Neural crest cell (in vitro differentiated cells): Measurements from ENCODE around the gene METTL27. TPM values are rescaled to one million over a fixed set of nuclear protein-coding genes. Genes with fewer than 3 reads are reported as not detected.
"Not testable (repeated sequence)": the region's sequence is repeated elsewhere in the genome, so short reads cannot be mapped to it uniquely, and the experiment has no call there.

ENCODE experiments used
- DNase-seq: peaks from one replicate; pipeline ENCODE4 v3.0.0; 2021; ENCODE audit warnings: low read depth, mixed read lengths, low spot score
- H3K27ac Mint-ChIP-seq: one replicate; pipeline ENCODE4 v1.8.0; 2021; ENCODE audit warnings: mild to moderate bottlenecking, mixed read lengths; ENCODE audit not compliant: unreplicated experiment
- H3K27me3 Mint-ChIP-seq: 2 replicates; pipeline ENCODE4 v1.8.0; 2021; ENCODE audit warnings: low read depth, mild to moderate bottlenecking, mixed read lengths
- H3K36me3 Mint-ChIP-seq: 2 replicates; pipeline ENCODE4 v1.8.0; 2021; ENCODE audit warnings: low read depth, mild to moderate bottlenecking, mixed read lengths
- H3K4me1 Mint-ChIP-seq: 2 replicates; pipeline ENCODE4 v1.8.0; 2021; ENCODE audit warnings: mixed read lengths
- H3K4me3 Mint-ChIP-seq: one replicate; pipeline ENCODE4 v1.8.0; 2021; ENCODE audit warnings: mild to moderate bottlenecking, mixed read lengths
- H3K9me3 Mint-ChIP-seq: 2 replicates; pipeline ENCODE4 v1.8.0; 2021; ENCODE audit warnings: mixed read lengths
- total RNA-seq: library from RNA; stranded (reverse); gene quantifications from 2 replicates; pipeline ENCODE4 v1.2.1, GENCODE V29; 2021
- TF ChIP-seq, protein P1 (sequence below): fragments of 200-600 bp; sonication (generic); conservative IDR thresholded peaks from 2 replicates; pipeline ENCODE4 v1.5.0; 2021; ENCODE audit warnings: antibody characterized with exemption, mild to moderate bottlenecking

The METTL27 gene
- total RNA-seq, 1 donor from 2014 or later: 2.3 TPM

DNA sequence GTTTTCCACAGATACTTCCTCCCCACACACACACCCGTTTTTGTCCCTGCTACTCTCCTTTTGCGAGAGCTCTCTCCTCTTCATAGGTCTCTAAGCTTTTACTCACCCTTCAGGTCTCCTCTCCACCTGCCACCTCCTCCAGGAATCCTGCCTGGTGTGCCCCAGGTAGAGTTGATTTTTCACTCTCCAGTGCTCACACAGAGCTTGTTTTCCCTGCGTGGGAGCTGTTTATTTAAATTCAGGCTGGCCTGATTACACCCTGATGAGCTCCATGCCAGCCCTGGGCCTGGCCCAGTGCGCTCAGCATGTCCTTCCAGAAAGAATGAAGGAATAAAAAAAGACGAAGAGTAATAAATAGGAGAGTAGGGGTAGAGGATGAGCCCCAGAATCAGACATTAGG is 19.1 kb downstream of the METTL27 start:
- Mint-ChIP-seq H3K4me3 (no peak overlapping the region), H3K27ac (no peak overlapping the region), H3K27me3 (no peaks in the 10 kb centered on the region), H3K9me3 (no peaks in the 10 kb centered on the region), H3K4me1 (peaks cover 16% of the 10 kb centered on the region), H3K36me3 (no peaks in the 10 kb centered on the region)
- DNase-seq: no peak
- TF ChIP-seq, protein P1, sequence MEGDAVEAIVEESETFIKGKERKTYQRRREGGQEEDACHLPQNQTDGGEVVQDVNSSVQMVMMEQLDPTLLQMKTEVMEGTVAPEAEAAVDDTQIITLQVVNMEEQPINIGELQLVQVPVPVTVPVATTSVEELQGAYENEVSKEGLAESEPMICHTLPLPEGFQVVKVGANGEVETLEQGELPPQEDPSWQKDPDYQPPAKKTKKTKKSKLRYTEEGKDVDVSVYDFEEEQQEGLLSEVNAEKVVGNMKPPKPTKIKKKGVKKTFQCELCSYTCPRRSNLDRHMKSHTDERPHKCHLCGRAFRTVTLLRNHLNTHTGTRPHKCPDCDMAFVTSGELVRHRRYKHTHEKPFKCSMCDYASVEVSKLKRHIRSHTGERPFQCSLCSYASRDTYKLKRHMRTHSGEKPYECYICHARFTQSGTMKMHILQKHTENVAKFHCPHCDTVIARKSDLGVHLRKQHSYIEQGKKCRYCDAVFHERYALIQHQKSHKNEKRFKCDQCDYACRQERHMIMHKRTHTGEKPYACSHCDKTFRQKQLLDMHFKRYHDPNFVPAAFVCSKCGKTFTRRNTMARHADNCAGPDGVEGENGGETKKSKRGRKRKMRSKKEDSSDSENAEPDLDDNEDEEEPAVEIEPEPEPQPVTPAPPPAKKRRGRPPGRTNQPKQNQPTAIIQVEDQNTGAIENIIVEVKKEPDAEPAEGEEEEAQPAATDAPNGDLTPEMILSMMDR: no peak

DNA sequence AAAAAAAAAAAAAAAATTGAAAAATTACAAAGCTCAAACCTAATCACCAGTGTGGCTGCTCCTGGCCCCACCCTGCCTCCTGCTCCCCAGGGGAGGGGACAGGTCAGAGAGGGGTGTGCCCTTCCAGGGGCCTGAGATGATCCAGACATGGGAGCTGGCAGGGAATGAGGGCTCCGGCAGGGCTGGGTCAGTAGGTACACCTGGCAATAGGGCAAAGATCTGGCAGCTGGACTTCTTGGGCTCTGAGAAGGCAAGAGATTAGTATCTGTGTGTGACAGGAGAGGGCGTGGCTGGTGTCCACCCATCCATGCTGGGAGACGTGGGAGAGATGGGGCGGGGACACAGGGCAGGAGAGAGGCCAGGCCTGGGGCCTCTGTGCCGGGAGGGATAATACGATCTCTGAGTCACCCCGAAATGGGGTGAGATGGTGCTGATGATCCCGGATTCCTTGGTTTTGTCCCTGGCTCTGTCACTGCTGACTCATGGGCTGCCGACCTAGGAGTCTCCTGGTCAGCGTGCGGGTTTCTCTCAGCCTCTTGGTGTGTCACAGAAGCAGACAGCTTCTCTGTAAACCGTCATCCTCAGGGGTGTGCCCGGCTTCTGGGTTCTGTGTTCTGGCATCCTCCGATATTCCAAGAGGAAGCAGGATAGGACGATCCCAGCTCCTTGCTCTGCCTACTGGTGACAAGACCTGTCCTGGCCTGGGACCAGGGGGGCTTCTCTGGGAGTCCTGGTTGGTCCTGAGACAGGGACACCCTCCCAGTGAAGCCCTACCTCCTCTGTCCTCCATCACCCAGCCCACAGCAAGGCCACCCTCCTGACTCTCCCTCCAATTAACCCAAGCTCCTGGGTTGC is 19.8 kb downstream of the METTL27 start:
- TF ChIP-seq, protein P1: no peak
- no peaks in the 10 kb centered on the region for H3K9me3 Mint-ChIP-seq
- peaks cover 12% of the 10 kb centered on the region for H3K4me1 Mint-ChIP-seq
- DNase-seq: no peak
- H3K27me3 Mint-ChIP-seq: peaks cover 2% of the 10 kb centered on the region
- H3K27ac Mint-ChIP-seq: no peak overlapping the region
- H3K4me3 Mint-ChIP-seq: no peak overlapping the region
- no peaks in the 10 kb centered on the region for H3K36me3 Mint-ChIP-seq

DNA sequence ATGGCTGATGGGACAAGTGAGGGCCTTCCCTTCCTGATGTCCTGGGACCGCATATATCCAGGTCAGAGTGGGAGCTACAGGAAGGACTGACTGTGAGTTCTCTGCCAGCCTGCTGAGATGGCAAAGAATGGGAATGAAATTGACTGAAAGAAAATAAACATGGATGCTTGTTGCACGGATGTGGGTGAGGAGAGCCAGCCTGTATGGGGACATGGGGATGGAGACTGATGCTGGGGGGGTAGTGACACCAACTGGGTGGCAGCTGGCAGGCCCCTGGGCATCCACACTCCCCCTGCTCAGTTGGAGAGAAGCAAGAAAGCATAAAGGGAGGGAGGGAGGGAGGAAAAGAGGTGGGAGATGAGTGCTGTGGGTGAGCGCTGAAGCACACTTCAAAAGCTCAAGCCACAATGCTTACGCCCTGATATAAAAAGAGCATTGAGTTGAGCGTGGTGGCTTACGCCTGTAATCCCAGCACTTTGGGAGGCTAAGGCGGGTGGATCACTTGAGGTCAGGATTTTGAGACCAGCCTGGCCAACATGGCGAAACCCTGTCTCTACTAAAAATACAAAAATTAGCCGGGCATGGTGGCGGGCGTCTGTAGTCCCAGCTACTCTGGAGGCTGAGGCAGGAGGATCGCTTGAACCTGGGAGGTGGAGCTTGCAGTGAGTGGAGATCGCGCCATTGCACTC is 20.6 kb downstream of the METTL27 start:
- not testable (repeated sequence) for H3K27ac Mint-ChIP-seq, H3K4me3 Mint-ChIP-seq, DNase-seq, H3K4me1 Mint-ChIP-seq, H3K36me3 Mint-ChIP-seq, H3K9me3 Mint-ChIP-seq, H3K27me3 Mint-ChIP-seq

DNA sequence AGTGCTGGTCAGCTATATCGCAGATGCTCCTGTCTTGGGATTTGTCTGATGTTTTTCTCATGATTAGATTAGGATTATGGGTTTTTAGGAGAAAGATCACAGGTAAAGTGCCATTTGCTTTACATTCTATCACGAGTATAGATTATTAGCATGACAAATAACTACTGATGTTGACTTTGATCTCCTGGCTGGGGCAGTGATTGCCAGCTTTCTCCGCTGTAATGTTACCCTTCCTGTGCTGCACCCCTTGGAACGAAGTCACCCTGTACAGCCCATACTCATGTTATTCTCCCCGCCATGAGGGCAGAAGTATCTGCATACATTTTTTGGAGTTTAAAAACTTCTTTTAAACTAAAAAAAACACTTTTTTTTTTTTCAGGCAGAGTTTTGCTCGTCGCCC is 22.3 kb downstream of the METTL27 start:
- Mint-ChIP-seq H3K4me1 (peaks cover 8% of the 10 kb centered on the region), H3K36me3 (no peaks in the 10 kb centered on the region), H3K27ac (no peak overlapping the region), H3K4me3 (no peak overlapping the region), H3K9me3 (no peaks in the 10 kb centered on the region), H3K27me3 (peaks cover 2% of the 10 kb centered on the region)
- DNase-seq: no peak
- TF ChIP-seq, protein P1: no peak

DNA sequence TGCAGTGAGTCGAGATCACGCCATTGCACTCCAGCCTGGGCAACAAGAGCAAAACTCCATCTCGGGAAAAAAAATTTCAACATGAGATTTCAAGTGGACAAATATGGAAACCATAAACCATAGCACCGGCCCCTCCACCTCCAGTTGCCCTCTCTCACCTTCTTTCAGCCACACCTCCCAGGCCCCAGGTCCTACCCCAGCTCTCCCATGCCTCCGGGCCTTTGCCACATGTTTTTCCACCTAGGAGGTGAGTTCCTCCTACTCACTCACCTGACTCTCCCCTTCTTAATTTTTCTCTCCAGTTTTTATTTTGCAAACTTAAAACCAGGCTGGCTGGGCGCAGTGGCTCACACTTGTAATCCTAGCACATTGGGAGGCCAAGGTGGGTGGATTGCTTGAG is 25.2 kb downstream of the METTL27 start:
- DNase-seq: no peak
- H3K4me3 Mint-ChIP-seq: no peak overlapping the region
- no peaks in the 10 kb centered on the region for H3K9me3 Mint-ChIP-seq
- H3K27ac Mint-ChIP-seq: no peak overlapping the region
- peaks cover 4% of the 10 kb centered on the region for H3K4me1 Mint-ChIP-seq
- H3K27me3 Mint-ChIP-seq: peaks cover 2% of the 10 kb centered on the region
- H3K36me3 Mint-ChIP-seq: no peaks in the 10 kb centered on the region
- TF ChIP-seq, protein P1: no peak

DNA sequence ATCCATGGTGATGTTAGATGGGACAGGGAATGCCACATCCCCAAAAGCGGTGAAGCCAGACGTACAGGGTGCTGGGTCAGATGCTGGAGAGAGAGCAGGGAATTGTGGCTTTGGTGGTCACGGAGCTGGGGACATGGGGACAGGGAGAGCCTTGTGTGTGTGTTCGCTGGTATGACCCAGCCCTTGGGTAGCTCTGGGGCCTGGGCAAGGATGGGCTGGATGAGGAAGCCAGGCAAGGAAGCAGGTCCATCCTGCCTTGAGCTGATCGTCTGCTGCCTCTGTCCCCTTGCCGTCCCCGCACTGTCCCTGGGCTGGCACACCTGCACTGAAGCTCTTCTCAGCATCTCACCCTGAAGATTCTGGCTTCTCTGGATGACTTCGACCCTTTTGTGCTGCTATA is 26.9 kb downstream of the METTL27 start:
- TF ChIP-seq, protein P1: no peak
- DNase-seq: no peak
- Mint-ChIP-seq H3K9me3 (no peaks in the 10 kb centered on the region), H3K4me1 (no peaks in the 10 kb centered on the region), H3K36me3 (no peaks in the 10 kb centered on the region), H3K27me3 (peaks cover 4% of the 10 kb centered on the region), H3K4me3 (no peak overlapping the region), H3K27ac (no peak overlapping the region)
